ENCODE results near the gene CD83. TPM values are rescaled to one million over a fixed set of nuclear protein-coding genes. Genes with fewer than 3 reads are reported as not detected.

The CD83 gene
- total and polyA plus RNA-seq, 2 of the 4 experiments (the other 2 are of a cell fraction), result 2.0 to 2.5 TPM

- dilution Hi-C loops (cut with HindIII; ENCODE audit: low sequenced_read_pairs, unreplicated experiment), result no loop called here
These were observed 38.1 kb upstream of the CD83 start for GRCh38 chr6:14079433-14079832.

More at GRCh38 chr6:14079433-14079832, 38.1 kb upstream of the CD83 start:
- Histone ChIP-seq H2BK120ac (ENCODE audit: low read depth, low read length) (no peak overlapping the region), H3K18ac (ENCODE audit: low read depth, low read length) (no peak overlapping the region), H4K5ac (ENCODE audit: low read depth, low read length) (no peak overlapping the region), H3K36me3 (ENCODE audit: control insufficient read depth, insufficient read depth, low read length) (no peaks in the 10 kb centered on the region), H3K4ac (ENCODE audit: low read depth, low read length) (no peak overlapping the region), H3K4me2 (ENCODE audit: low read depth, low read length) (no peak overlapping the region), H2AFZ (replicated peaks; ENCODE audit: low read length, poor library complexity) (no peak overlapping the region), H4K20me1 (ENCODE audit: insufficient read depth, low read length) (no peaks in the 10 kb centered on the region), H3K4me1 (ENCODE audit: control insufficient read depth, insufficient read depth, low read length) (no peaks in the 10 kb centered on the region), H3K27me3 (ENCODE audit: control insufficient read depth, insufficient read depth, low read length) (peaks cover 7% of the 10 kb centered on the region), H2BK5ac (ENCODE audit: low read depth, low read length, poor library complexity, severe bottlenecking) (no peak overlapping the region), H3K14ac (replicated peaks; ENCODE audit: low read depth, low read length) (no peak overlapping the region), H3K23ac (ENCODE audit: low read depth, low read length) (no peak overlapping the region), H3K4me3 (ENCODE audit: insufficient read depth, low read depth, low read length) (no peak overlapping the region), H3K9me3 (ENCODE audit: control insufficient read depth, insufficient read depth, low read length) (no peaks in the 10 kb centered on the region), H3K79me1 (ENCODE audit: low read depth in 1 of 2, low read length in 2 of 2) (no peaks in the 10 kb centered on the region), H2AK9ac (replicated peaks; ENCODE audit: low read depth, low read length, poor library complexity) (no peak overlapping the region), H3K56ac (ENCODE audit: extremely low read depth, insufficient read depth, low read length) (no peak overlapping the region), H2AK5ac (ENCODE audit: low read depth, low read length) (no peak overlapping the region), H2BK15ac (ENCODE audit: low read depth, low read length) (no peak overlapping the region), H4K91ac (ENCODE audit: insufficient read depth, low read depth, low read length) (no peak overlapping the region), H3K27ac (ENCODE audit: insufficient read depth, low read length) (no peak overlapping the region), H3K9ac (ENCODE audit: low read depth, low read length) (no peak overlapping the region), H3K9me1 (ENCODE audit: insufficient read depth, low read length) (no peaks in the 10 kb centered on the region), H2BK20ac (ENCODE audit: low read depth, low read length) (no peak overlapping the region), H4K8ac (ENCODE audit: low read depth in 2 of 2, low read length in 2 of 2) (no peak overlapping the region)
- DNase-seq, result peak; percentile 53
- BruUV-seq (replicated peaks), result no TSS peak
- ChIA-PET POLR2A (ENCODE audit: unreplicated experiment) (no interaction called here), CTCF (interaction anchor here (0.7 kb wide), 1 partner anchor 13 kb away, joined by 3 read pairs; no protein-coding TSS in a partner anchor)
- peak; percentile 27; the same call in 1 of the 2 replicates for ATAC-seq (ENCODE audit: low read depth)
- in situ Hi-C loops (cut with MboI; ENCODE audit: low sequenced_read_pairs), result no loop called here
- intact Hi-C loops (cut with micrococcal nuclease), result no loop called here
- WGBS, 2 experiments (ENCODE audit: extremely low coverage in 2 of 2, insufficient read length in 1 of 2), result 71% methylated on average over 1 of the region's 5 CpGs; no CpG with 5 or more reads in 1 of the 2 experiments
- TF ChIP-seq POLR2A (IDR thresholded peaks at IDR 0.05; ENCODE audit: low read depth, low read length), result no peak
- TF ChIP-seq, protein P1, sequence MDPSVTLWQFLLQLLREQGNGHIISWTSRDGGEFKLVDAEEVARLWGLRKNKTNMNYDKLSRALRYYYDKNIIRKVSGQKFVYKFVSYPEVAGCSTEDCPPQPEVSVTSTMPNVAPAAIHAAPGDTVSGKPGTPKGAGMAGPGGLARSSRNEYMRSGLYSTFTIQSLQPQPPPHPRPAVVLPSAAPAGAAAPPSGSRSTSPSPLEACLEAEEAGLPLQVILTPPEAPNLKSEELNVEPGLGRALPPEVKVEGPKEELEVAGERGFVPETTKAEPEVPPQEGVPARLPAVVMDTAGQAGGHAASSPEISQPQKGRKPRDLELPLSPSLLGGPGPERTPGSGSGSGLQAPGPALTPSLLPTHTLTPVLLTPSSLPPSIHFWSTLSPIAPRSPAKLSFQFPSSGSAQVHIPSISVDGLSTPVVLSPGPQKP (IDR thresholded peaks at IDR 0.05; ENCODE audit: borderline replicate concordance, low read depth, low read length), result no peak
- no peak for TF ChIP-seq FOS (IDR thresholded peaks at IDR 0.05; ENCODE audit: low read depth, low read length)
- TF ChIP-seq RFX5 (IDR thresholded peaks at IDR 0.05; ENCODE audit: low read depth, low read length), result no peak
- TF ChIP-seq MXI1 (IDR thresholded peaks at IDR 0.05; ENCODE audit: borderline replicate concordance, low read depth, low read length), result no peak
- no peak for TF ChIP-seq USF2 (IDR thresholded peaks at IDR 0.05; ENCODE audit: low read depth, low read length)
- TF ChIP-seq CEBPB (IDR thresholded peaks at IDR 0.05; ENCODE audit: low read depth, low read length), result no peak
- no peak for TF ChIP-seq SMC3 (IDR thresholded peaks at IDR 0.05; ENCODE audit: low read depth, low read length)
- no peak for TF ChIP-seq RCOR1 (IDR thresholded peaks at IDR 0.05; ENCODE audit: insufficient replicate concordance, low read length)
- no peak for TF ChIP-seq MAFK (IDR thresholded peaks at IDR 0.05; ENCODE audit: low read depth, low read length)
- no peak for TF ChIP-seq MAZ (IDR thresholded peaks at IDR 0.05; ENCODE audit: borderline replicate concordance, low read depth, low read length)
- TF ChIP-seq BHLHE40 (IDR thresholded peaks at IDR 0.05; ENCODE audit: low read depth, low read length), result no peak
- TF ChIP-seq CHD1 (IDR thresholded peaks at IDR 0.05; ENCODE audit: low read depth, low read length), result no peak
- no peak for TF ChIP-seq RAD21 (IDR thresholded peaks at IDR 0.05; ENCODE audit: low read length)
- TF ChIP-seq NFE2L2 (IDR thresholded peaks at IDR 0.05; ENCODE audit: low read depth, low read length), result no peak
- TF ChIP-seq, protein P2, sequence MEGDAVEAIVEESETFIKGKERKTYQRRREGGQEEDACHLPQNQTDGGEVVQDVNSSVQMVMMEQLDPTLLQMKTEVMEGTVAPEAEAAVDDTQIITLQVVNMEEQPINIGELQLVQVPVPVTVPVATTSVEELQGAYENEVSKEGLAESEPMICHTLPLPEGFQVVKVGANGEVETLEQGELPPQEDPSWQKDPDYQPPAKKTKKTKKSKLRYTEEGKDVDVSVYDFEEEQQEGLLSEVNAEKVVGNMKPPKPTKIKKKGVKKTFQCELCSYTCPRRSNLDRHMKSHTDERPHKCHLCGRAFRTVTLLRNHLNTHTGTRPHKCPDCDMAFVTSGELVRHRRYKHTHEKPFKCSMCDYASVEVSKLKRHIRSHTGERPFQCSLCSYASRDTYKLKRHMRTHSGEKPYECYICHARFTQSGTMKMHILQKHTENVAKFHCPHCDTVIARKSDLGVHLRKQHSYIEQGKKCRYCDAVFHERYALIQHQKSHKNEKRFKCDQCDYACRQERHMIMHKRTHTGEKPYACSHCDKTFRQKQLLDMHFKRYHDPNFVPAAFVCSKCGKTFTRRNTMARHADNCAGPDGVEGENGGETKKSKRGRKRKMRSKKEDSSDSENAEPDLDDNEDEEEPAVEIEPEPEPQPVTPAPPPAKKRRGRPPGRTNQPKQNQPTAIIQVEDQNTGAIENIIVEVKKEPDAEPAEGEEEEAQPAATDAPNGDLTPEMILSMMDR (conservative IDR thresholded peaks at IDR 0.05; ENCODE audit: low read depth, low read length), result no peak

Measured in IMR-90 (cell line).